ENCODE results near the gene TFF2. TPM values are rescaled to one million over a fixed set of nuclear protein-coding genes. Genes with fewer than 3 reads are reported as not detected.

The TFF2 gene
- total and polyA plus RNA-seq, 2 of the 4 experiments (the other 2 are of a cell fraction), result not detected

- Histone ChIP-seq H3K4me3 (ENCODE audit: insufficient read depth, low read depth, low read length) (no peak overlapping the region), H3K9ac (ENCODE audit: low read depth, low read length) (no peak overlapping the region), H3K4me2 (ENCODE audit: low read depth, low read length) (no peak overlapping the region), H3K9me1 (ENCODE audit: insufficient read depth, low read length) (no peaks in the 10 kb centered on the region), H3K36me3 (ENCODE audit: control insufficient read depth, insufficient read depth, low read length) (no peaks in the 10 kb centered on the region), H2AK5ac (ENCODE audit: low read depth, low read length) (no peak overlapping the region), H3K9me3 (ENCODE audit: control insufficient read depth, insufficient read depth, low read length) (no peaks in the 10 kb centered on the region), H2BK20ac (ENCODE audit: low read depth, low read length) (no peak overlapping the region), H4K5ac (ENCODE audit: low read depth, low read length) (no peak overlapping the region), H3K56ac (ENCODE audit: extremely low read depth, insufficient read depth, low read length) (no peak overlapping the region), H3K27me3 (ENCODE audit: control insufficient read depth, insufficient read depth, low read length) (peaks cover 33% of the 10 kb centered on the region), H2BK120ac (ENCODE audit: low read depth, low read length) (no peak overlapping the region), H4K91ac (ENCODE audit: insufficient read depth, low read depth, low read length) (no peak overlapping the region), H3K23ac (ENCODE audit: low read depth, low read length) (no peak overlapping the region), H3K18ac (ENCODE audit: low read depth, low read length) (no peak overlapping the region), H2BK5ac (ENCODE audit: low read depth, low read length, poor library complexity, severe bottlenecking) (no peak overlapping the region), H3K27ac (ENCODE audit: insufficient read depth, low read length) (no peak overlapping the region), H3K14ac (replicated peaks; ENCODE audit: low read depth, low read length) (no peak overlapping the region), H2AFZ (replicated peaks; ENCODE audit: low read length, poor library complexity) (no peak overlapping the region), H2BK15ac (ENCODE audit: low read depth, low read length) (no peak overlapping the region), H2AK9ac (replicated peaks; ENCODE audit: low read depth, low read length, poor library complexity) (no peak overlapping the region), H3K4me1 (ENCODE audit: control insufficient read depth, insufficient read depth, low read length) (no peaks in the 10 kb centered on the region), H3K4ac (ENCODE audit: low read depth, low read length) (no peak overlapping the region), H4K8ac (ENCODE audit: low read depth in 2 of 2, low read length in 2 of 2) (no peak overlapping the region), H4K20me1 (ENCODE audit: insufficient read depth, low read length) (no peaks in the 10 kb centered on the region), H3K79me1 (ENCODE audit: low read depth in 1 of 2, low read length in 2 of 2) (no peaks in the 10 kb centered on the region)
- ChIA-PET POLR2A (ENCODE audit: unreplicated experiment) (no interaction called here), CTCF (no interaction called here)
- intact Hi-C loops (cut with micrococcal nuclease) (no loop called here), in situ Hi-C loops (cut with MboI; ENCODE audit: low sequenced_read_pairs) (no loop called here), dilution Hi-C loops (cut with HindIII; ENCODE audit: low sequenced_read_pairs, unreplicated experiment) (no loop called here)
- TF ChIP-seq RFX5 (IDR thresholded peaks at IDR 0.05; ENCODE audit: low read depth, low read length), result no peak
- no peak for TF ChIP-seq MAZ (IDR thresholded peaks at IDR 0.05; ENCODE audit: borderline replicate concordance, low read depth, low read length)
- TF ChIP-seq RAD21 (IDR thresholded peaks at IDR 0.05; ENCODE audit: low read length), result no peak
- TF ChIP-seq CEBPB (IDR thresholded peaks at IDR 0.05; ENCODE audit: low read depth, low read length), result no peak
- TF ChIP-seq CTCF (conservative IDR thresholded peaks at IDR 0.05; ENCODE audit: low read depth, low read length), result no peak
- TF ChIP-seq, protein P1, sequence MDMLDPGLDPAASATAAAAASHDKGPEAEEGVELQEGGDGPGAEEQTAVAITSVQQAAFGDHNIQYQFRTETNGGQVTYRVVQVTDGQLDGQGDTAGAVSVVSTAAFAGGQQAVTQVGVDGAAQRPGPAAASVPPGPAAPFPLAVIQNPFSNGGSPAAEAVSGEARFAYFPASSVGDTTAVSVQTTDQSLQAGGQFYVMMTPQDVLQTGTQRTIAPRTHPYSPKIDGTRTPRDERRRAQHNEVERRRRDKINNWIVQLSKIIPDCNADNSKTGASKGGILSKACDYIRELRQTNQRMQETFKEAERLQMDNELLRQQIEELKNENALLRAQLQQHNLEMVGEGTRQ (IDR thresholded peaks at IDR 0.05; ENCODE audit: low read depth, low read length), result no peak
- TF ChIP-seq SMC3 (IDR thresholded peaks at IDR 0.05; ENCODE audit: low read depth, low read length), result no peak
- TF ChIP-seq BHLHE40 (IDR thresholded peaks at IDR 0.05; ENCODE audit: low read depth, low read length), result no peak
- TF ChIP-seq FOS (IDR thresholded peaks at IDR 0.05; ENCODE audit: low read depth, low read length), result no peak
- TF ChIP-seq RCOR1 (IDR thresholded peaks at IDR 0.05; ENCODE audit: insufficient replicate concordance, low read length), result no peak
- no peak for TF ChIP-seq ELK1 (IDR thresholded peaks at IDR 0.05; ENCODE audit: borderline replicate concordance, low read depth, low read length)
- TF ChIP-seq POLR2A (IDR thresholded peaks at IDR 0.05; ENCODE audit: low read depth, low read length), result no peak
- TF ChIP-seq CHD1 (IDR thresholded peaks at IDR 0.05; ENCODE audit: low read depth, low read length), result no peak
- TF ChIP-seq MAFK (IDR thresholded peaks at IDR 0.05; ENCODE audit: low read depth, low read length), result no peak
- DNase-seq (no peak), ATAC-seq (ENCODE audit: low read depth) (no peak)
- WGBS, 2 experiments (ENCODE audit: extremely low coverage in 2 of 2, insufficient read length in 1 of 2), result 53% methylated on average over 3 of the region's 17 CpGs; no CpG with 5 or more reads in 1 of the 2 experiments
- no TSS peak for BruUV-seq (replicated peaks)
Observed at GRCh38 chr21:42392731-42393442, 42.1 kb upstream of the TFF2 start.
